BE2C (cell line): ENCODE measurements around the gene TSC22D1.
A peak's percentile ranks its signal among the peaks of the same experiment; 100 is the strongest.

ENCODE experiments used
- DNase-seq: peaks from one replicate; pipeline ENCODE4 v3.0.0-alpha.2; 2020
- H3K27me3 ChIP-seq: fragments of 250-450 bp; sonication (Bioruptor Pico); 2 replicates; pipeline ENCODE4 v1.5.1; 2020; ENCODE audit warnings: mild to moderate bottlenecking
- H3K36me3 ChIP-seq: fragments of 250-450 bp; sonication (Bioruptor Pico); 2 replicates; pipeline ENCODE4 v1.5.1; 2020; ENCODE audit warnings: mild to moderate bottlenecking
- H3K4me1 ChIP-seq: fragments of 250-450 bp; sonication (Bioruptor Pico); 2 replicates; pipeline ENCODE4 v1.5.1; 2020
- H3K4me3 ChIP-seq: 2 replicates; pipeline ENCODE4 v1.5.1; 2011; ENCODE audit warnings: low read depth, low read length
- H3K9me3 ChIP-seq: fragments of 250-450 bp; sonication (Bioruptor Pico); 2 replicates; pipeline ENCODE4 v1.5.1; 2020
- TF ChIP-seq, protein P1 (sequence below): IDR thresholded peaks from 2 replicates; pipeline ENCODE4 v1.5.1; 2012; ENCODE audit warnings: mild to moderate bottlenecking, low read depth, low read length

TSC22D1 gene

GRCh38 chr13:44447783-44448321 lies 128.3 kb downstream of the TSC22D1 start:
- TF ChIP-seq, protein P1, sequence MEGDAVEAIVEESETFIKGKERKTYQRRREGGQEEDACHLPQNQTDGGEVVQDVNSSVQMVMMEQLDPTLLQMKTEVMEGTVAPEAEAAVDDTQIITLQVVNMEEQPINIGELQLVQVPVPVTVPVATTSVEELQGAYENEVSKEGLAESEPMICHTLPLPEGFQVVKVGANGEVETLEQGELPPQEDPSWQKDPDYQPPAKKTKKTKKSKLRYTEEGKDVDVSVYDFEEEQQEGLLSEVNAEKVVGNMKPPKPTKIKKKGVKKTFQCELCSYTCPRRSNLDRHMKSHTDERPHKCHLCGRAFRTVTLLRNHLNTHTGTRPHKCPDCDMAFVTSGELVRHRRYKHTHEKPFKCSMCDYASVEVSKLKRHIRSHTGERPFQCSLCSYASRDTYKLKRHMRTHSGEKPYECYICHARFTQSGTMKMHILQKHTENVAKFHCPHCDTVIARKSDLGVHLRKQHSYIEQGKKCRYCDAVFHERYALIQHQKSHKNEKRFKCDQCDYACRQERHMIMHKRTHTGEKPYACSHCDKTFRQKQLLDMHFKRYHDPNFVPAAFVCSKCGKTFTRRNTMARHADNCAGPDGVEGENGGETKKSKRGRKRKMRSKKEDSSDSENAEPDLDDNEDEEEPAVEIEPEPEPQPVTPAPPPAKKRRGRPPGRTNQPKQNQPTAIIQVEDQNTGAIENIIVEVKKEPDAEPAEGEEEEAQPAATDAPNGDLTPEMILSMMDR: no peak
- H3K36me3 ChIP-seq: no peaks in the 10 kb centered on the region
- H3K9me3 ChIP-seq: no peaks in the 10 kb centered on the region
- H3K4me1 ChIP-seq: no peaks in the 10 kb centered on the region
- no peak overlapping the region for H3K4me3 ChIP-seq
- H3K27me3 ChIP-seq: no peaks in the 10 kb centered on the region
- DNase-seq: no peak

- TF ChIP-seq, protein P1: no peak
- H3K27me3 ChIP-seq: no peaks in the 10 kb centered on the region
Measured at GRCh38 chr13:44440046-44440608, 136.0 kb downstream of the TSC22D1 start.

DNA sequence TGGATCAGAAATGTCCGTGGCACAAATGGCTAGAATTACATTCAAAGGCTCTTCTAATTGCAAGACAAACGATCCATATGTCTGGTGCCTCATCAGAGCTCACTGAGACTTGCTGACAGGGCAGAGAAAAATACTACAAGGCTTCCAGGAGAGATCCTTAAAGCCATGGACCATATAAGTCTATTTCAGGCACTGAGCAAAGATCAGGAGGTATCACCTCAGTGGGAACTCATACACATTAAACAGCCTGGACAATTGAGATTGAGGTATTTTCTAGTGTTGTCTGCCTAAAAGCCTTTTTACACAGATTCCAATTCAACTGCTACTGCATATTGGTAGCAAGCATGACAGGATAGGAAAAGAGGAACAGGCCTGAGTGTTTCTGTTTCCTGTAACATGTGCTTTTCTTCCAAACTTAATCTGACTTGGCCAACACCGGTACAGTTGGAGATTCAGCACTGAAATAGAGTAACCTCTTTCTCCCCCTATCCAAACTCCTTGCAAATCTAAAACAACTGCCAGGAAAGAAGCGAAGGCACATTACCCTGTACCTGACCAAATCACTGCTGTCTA lies 136.6 kb downstream of the TSC22D1 start:
- Histone ChIP-seq H3K9me3 (no peaks in the 10 kb centered on the region), H3K27me3 (no peaks in the 10 kb centered on the region), H3K4me1 (peaks cover 5% of the 10 kb centered on the region), H3K4me3 (no peak overlapping the region), H3K36me3 (peaks cover 7% of the 10 kb centered on the region)
- no peak for DNase-seq
- TF ChIP-seq, protein P1: no peak

More at GRCh38 chr13:44440046-44440608, 136.0 kb downstream of the TSC22D1 start:
- Histone ChIP-seq H3K36me3 (0 out of 2 replicates have a peak, but pooled peaks cover 3% of the 10 kb centered on the region), H3K4me1 (peaks cover 3% of the 10 kb centered on the region), H3K9me3 (no peaks in the 10 kb centered on the region), H3K4me3 (no peak overlapping the region)
- DNase-seq: no peak

- Histone ChIP-seq H3K36me3 (peaks cover 20% of the 10 kb centered on the region), H3K4me3 (no peak overlapping the region), H3K4me1 (peaks cover 6% of the 10 kb centered on the region), H3K27me3 (no peaks in the 10 kb centered on the region), H3K9me3 (no peaks in the 10 kb centered on the region)
- no peak for DNase-seq
- TF ChIP-seq, protein P1: no peak; the same call in 1 of the 2 replicates
Measured at GRCh38 chr13:44438234-44438579, 137.9 kb downstream of the TSC22D1 start.

DNA sequence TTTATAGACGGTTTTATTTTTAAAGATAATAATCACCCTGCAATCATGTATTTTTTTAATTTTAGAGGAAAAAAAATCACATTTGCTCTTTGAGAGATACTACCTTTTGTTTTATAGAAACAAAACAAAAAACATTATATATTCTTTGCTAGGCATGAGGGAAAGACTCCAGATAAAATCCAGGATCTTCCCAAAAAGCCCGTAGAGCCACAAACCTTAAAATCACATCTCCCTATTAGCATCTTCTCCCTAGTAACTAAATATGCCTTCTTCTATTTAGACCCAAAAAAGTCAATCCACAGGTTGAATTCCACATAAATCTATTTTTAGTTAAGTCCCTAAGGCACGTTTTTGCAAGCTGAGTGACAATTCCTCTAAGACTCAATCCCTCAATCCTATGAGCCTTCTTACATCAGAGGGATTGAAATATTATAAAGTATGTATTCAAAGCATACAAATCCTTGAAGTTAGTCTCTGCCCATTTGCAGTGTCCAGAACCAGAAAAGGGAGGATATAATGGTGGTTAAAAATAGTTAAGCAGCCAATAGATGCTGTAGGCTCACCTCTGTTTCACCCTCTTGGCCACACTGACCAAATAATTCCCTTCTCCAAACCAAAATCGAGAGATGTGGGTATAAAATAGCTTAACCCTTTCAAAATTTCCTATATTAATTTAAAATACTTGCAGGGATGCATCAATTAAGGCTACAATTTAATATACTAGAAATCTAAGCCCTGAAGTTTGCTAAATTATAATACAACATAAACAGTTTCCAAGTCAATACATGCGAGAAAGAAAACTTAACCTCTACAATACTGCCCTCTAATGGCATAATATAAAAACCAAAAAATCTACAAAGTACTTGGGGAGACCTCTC lies 138.5 kb downstream of the TSC22D1 start:
- TF ChIP-seq, protein P1: peak; percentile 33; the same call in 1 of the 2 replicates
- peaks cover 6% of the 10 kb centered on the region for H3K4me1 ChIP-seq
- H3K4me3 ChIP-seq: peak overlapping the region; percentile 67
- H3K27me3 ChIP-seq: no peaks in the 10 kb centered on the region
- DNase-seq: no peak
- no peaks in the 10 kb centered on the region for H3K9me3 ChIP-seq
- H3K36me3 ChIP-seq: peaks cover 26% of the 10 kb centered on the region
